Mononuclear cell (primary cell): ENCODE measurements around the gene DIS3L2. TPM values are rescaled to one million over a fixed set of nuclear protein-coding genes. Genes with fewer than 3 reads are reported as not detected.
"Not testable (repeated sequence)": the region's sequence is repeated elsewhere in the genome, so short reads cannot be mapped to it uniquely, and the experiment has no call there.

Source experiments
- H3K27me3 ChIP-seq: 2 replicates; pipeline ENCODE4 v1.6.0; 2011; ENCODE audit warnings: low read length, control low read depth; ENCODE audit not compliant: insufficient read depth
- H3K4me1 ChIP-seq: 2 replicates; pipeline ENCODE4 v1.5.1; 2011; ENCODE audit warnings: mild to moderate bottlenecking, low read length, control low read depth; ENCODE audit not compliant: insufficient read depth
- H3K4me3 ChIP-seq: 2 replicates; pipeline ENCODE4 v1.5.1; 2011; ENCODE audit warnings: mild to moderate bottlenecking, low read length, moderate library complexity
- H3K9me3 ChIP-seq: 2 replicates; pipeline ENCODE4 v1.5.1; 2011; ENCODE audit warnings: low read depth, mild to moderate bottlenecking, control low read depth, low read length
- total RNA-seq: library from RNA; depleted of rRNA; stranded (reverse); fragments of >200 nt; gene quantifications from one replicate; pipeline ENCODE4 v1.2.3, GENCODE V29; 2012

DIS3L2 gene
- total RNA-seq, 1 donor, result 26.8 TPM

- Histone ChIP-seq H3K4me1 (no peaks in the 10 kb centered on the region), H3K4me3 (no peak overlapping the region), H3K27me3 (no peaks in the 10 kb centered on the region), H3K9me3 (no peaks in the 10 kb centered on the region)
Observed at GRCh38 chr2:232377841-232378734, 416.6 kb downstream of the DIS3L2 start.

DNA sequence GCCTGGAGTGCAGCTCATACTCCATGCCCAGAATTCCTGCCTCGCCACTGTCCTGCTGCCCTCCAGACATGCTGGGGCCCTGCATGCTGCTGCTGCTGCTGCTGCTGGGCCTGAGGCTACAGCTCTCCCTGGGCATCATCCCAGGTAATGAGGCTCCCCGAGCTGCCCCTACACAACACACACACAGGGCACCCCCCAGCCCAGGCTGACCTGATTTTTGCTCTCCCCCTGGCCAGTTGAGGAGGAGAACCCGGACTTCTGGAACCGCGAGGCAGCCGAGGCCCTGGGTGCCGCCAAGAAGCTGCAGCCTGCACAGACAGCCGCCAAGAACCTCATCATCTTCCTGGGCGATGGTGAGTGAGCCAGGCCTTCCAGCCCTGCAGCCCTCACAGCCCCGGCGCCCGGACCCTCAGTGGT is 417.2 kb downstream of the DIS3L2 start, which contains the start of gene ALPP:
Gene ALPP, plus strand, starts transcription at position 17 of the 417 bp plus-strand sequence. Its CDS starts 52 bp downstream, at position 69.
- not testable (repeated sequence) for H3K4me3 ChIP-seq, H3K4me1 ChIP-seq, H3K9me3 ChIP-seq, H3K27me3 ChIP-seq

DNA sequence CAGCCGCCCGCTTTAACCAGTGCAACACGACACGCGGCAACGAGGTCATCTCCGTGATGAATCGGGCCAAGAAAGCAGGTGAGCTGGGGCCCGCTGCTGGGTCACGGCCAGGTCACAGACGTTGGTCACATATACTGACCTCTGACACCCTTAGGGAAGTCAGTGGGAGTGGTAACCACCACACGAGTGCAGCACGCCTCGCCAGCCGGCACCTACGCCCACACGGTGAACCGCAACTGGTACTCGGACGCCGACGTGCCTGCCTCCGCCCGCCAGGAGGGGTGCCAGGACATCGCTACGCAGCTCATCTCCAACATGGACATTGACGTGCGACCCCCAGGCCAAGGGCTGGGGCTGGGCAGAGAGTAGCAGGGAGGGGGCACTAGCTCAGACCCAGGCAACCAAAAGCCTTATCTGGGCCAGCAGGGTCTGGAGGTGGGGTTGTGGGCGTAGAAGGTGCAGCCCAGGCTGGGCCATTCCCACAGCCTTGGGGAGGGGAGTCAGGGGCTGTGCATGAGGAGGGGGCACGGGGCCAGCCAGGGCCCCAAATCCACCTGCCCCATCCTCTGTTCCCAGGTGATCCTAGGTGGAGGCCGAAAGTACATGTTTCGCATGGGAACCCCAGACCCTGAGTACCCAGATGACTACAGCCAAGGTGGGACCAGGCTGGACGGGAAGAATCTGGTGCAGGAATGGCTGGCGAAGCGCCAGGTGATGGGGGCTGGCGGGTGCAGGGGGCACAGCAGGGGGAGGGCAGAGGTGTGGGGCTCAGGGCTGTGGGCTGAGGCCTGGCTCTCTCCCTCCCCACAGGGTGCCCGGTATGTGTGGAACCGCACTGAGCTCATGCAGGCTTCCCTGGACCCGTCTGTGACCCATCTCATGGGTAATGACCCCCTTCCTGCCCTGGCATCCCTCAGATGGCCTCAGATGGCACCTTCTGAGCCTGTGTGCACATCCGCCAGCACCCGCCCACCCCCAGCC is 418.4 kb downstream of the DIS3L2 start:
- H3K9me3 ChIP-seq, H3K4me3 ChIP-seq, H3K4me1 ChIP-seq, H3K27me3 ChIP-seq: not testable (repeated sequence)

DNA sequence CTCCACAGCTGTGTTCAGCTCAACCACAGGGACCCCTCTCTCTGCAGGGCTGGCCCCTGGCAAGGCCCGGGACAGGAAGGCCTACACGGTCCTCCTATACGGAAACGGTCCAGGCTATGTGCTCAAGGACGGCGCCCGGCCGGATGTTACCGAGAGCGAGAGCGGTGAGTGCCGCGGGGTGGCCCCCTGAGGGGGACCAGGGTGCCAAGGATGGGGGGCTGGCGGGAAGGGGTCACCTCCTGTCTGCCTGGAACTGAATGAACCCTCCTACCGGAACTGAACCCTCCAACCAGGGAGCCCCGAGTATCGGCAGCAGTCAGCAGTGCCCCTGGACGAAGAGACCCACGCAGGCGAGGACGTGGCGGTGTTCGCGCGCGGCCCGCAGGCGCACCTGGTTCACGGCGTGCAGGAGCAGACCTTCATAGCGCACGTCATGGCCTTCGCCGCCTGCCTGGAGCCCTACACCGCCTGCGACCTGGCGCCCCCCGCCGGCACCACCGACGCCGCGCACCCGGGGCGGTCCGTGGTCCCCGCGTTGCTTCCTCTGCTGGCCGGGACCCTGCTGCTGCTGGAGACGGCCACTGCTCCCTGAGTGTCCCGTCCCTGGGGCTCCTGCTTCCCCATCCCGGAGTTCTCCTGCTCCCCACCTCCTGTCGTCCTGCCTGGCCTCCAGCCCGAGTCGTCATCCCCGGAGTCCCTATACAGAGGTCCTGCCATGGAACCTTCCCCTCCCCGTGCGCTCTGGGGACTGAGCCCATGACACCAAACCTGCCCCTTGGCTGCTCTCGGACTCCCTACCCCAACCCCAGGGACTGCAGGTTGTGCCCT is 419.9 kb downstream of the DIS3L2 start:
- not testable (repeated sequence) for H3K27me3 ChIP-seq, H3K4me3 ChIP-seq, H3K9me3 ChIP-seq

DNA sequence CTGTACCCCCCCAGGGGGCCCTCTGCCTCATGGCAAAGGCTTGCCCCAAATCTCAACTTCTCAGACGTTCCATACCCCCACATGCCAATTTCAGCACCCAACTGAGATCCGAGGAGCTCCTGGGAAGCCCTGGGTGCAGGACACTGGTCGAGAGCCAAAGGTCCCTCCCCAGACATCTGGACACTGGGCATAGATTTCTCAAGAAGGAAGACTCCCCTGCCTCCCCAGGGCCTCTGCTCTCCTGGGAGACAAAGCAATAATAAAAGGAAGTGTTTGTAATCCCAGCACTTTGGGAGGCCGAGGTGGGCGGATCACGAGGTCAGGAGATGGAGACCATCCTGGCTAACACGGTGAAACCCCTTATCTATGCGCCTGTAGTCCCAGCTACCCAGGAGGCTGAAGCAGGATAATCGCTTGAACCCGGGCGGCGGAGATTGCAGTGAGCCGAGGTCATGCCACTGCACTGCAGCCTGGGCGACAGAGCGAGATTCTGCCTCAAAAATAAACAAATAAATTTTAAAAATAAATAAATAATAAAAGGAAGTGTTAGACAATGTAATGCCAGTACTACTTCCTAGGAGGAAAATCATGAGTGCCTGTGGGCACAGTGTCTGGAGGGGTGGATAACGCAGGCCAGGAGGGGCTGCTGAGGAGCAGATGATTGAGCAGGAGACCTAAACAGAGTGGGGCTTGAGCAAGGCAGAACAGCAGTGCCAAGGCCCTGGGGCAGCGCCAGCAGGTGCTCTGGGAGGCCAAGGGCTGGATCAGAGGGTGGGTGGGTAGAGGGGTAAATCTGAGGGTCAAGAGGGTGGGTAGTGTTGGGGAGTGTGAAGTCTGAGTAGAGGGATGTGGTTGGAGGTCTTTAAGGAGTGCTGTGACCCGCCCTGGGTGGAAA is 421.1 kb downstream of the DIS3L2 start:
- no peaks in the 10 kb centered on the region for H3K4me1 ChIP-seq
- H3K9me3 ChIP-seq, result no peaks in the 10 kb centered on the region
- peaks cover 11% of the 10 kb centered on the region for H3K27me3 ChIP-seq
- no peak overlapping the region for H3K4me3 ChIP-seq

More for the DNA sequence above, 419.9 kb downstream of the DIS3L2 start:
- H3K4me1 ChIP-seq, result not testable (repeated sequence)

DNA sequence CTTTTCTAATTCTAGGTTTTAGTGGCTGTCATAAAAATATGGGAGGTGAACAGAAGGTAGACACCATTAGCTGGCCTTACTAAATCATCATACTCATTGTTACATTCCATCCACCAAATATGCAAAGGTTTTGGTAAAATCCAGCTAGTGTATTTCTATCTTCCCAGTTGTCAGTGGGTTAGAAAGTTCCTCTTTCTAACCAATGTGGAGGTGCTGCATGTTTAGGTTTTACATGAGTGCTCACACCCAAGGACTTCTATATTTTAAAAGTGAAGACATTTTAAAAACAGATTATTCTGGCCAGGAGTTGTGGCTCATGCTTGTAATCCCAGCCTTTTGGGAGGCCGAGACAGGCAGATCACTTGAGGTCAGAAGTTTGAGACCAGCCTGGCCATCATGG is 423.0 kb downstream of the DIS3L2 start:
- Histone ChIP-seq H3K4me3 (no peak overlapping the region), H3K27me3 (peaks cover 11% of the 10 kb centered on the region), H3K4me1 (no peaks in the 10 kb centered on the region), H3K9me3 (no peaks in the 10 kb centered on the region)

DNA sequence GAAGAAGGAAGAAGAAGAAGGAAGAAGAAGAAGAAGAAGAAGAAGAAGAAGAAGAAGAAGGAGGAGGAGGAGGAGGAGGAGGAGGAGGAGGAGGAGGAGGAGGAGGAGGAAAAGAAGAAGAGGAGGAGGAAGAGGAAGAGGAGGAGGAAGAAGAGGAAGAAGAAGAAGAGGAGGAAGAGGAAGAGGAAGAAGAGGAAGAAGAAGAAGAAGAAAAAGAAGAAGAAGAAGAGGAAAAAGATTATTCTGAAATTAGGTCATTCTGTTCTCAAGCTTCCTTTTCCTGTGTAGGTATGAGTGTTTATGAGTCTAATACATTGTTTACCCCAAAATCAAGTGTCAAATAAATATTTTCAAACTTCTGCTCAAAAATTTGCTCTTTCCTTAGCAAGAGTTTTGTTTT is 423.5 kb downstream of the DIS3L2 start:
- not testable (repeated sequence) for H3K4me1 ChIP-seq, H3K9me3 ChIP-seq, H3K4me3 ChIP-seq
- H3K27me3 ChIP-seq, result peaks cover 12% of the 10 kb centered on the region

DNA sequence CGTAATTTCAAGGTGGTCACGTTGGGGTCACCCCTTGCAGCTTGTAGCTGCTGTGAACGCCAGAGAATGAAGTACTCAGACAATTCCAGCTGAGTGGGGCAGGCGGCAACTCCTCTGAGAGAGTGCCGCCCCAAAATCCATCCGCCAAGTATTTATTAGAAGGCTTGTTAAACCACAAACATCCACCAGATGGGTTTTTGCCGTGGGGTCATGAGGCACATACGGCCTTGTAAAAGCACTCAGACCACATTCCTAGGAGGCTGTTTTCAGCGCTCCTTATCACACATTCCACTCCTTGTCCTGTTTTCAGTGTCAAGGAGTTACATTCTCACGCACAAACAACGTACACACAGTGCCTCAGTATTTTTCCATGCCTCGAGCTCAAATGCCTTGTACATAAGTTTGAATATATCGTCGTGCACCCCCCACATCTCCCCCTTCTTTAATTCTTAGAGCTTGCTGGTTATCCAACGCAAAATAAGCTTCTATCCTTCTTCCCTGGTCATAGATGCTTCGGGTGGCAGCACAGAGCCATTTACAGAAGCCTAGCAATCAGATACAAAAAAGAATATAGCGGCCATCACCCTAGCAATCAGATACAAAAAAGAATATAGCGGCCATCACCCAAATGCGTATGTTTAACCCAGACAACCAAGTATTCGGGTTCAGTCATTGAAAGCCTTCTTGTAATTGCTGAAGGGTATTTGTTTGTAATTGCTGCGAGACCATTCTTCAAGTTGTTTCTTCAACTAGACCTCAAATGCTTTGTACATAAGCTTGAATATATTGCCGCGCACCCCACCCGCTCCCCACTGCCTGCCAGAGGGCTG is 424.4 kb downstream of the DIS3L2 start:
- Histone ChIP-seq H3K9me3 (no peaks in the 10 kb centered on the region), H3K27me3 (peaks cover 18% of the 10 kb centered on the region), H3K4me1 (no peaks in the 10 kb centered on the region), H3K4me3 (no peak overlapping the region)

- Histone ChIP-seq H3K4me1 (no peaks in the 10 kb centered on the region), H3K9me3 (no peaks in the 10 kb centered on the region), H3K4me3 (no peak overlapping the region), H3K27me3 (peaks cover 18% of the 10 kb centered on the region)
Observed at GRCh38 chr2:232386490-232386739, 424.9 kb downstream of the DIS3L2 start.

Other genes starting within 250 kb of the DIS3L2 start
- gene PDE6D, start 180.4 kb upstream of the DIS3L2 start, total RNA-seq, result 11.5 TPM
- gene COPS7B, start 175.3 kb upstream of the DIS3L2 start, total RNA-seq, result 13.6 TPM
- gene NPPC, start 35.3 kb upstream of the DIS3L2 start, total RNA-seq, result not detected